ENCODE results near the gene FAM76B.
A peak's percentile ranks its signal among the peaks of the same experiment; 100 is the strongest.

The FAM76B gene

GRCh38 chr11:95792200-95792599, 2.6 kb upstream of the FAM76B start:
- DNase-seq (ENCODE audit: low spot score): no peak

GRCh38 chr11:95791709-95792033, 2.1 kb upstream of the FAM76B start:
- DNase-seq (ENCODE audit: low spot score): no peak

GRCh38 chr11:95790933-95791708, 1.5 kb upstream of the FAM76B start:
- peak; percentile 55 for DNase-seq (ENCODE audit: low spot score)

GRCh38 chr11:95790123-95790932, 746 bp upstream of the FAM76B start, which contains the start of gene CEP57:
Gene CEP57, plus strand, starts transcription at chr11:95790498. Its CDS starts 201 bp downstream, at chr11:95790699.
- peak; percentile 100 for DNase-seq (ENCODE audit: low spot score)

GRCh38 chr11:95788921-95789505, 569 bp downstream of the FAM76B start:
- no peak for DNase-seq (ENCODE audit: low spot score)

GRCh38 chr11:95780544-95780943, 9.0 kb downstream of the FAM76B start:
- DNase-seq (ENCODE audit: low spot score): no peak

GRCh38 chr11:95778699-95779098, 10.9 kb downstream of the FAM76B start:
- DNase-seq (ENCODE audit: low spot score): no peak

- DNase-seq (ENCODE audit: low spot score): peak; percentile 78
Measured at GRCh38 chr11:95776859-95777258, 12.7 kb downstream of the FAM76B start.

GRCh38 chr11:95768521-95768920, 21.1 kb downstream of the FAM76B start:
- no peak for DNase-seq (ENCODE audit: low spot score)

GRCh38 chr11:95767498-95767897, 22.1 kb downstream of the FAM76B start:
- no peak for DNase-seq (ENCODE audit: low spot score)

GRCh38 chr11:95766701-95767100, 22.9 kb downstream of the FAM76B start:
- DNase-seq (ENCODE audit: low spot score): no peak

GRCh38 chr11:95764267-95764898, 25.2 kb downstream of the FAM76B start:
- DNase-seq (ENCODE audit: low spot score): peak; percentile 83

GRCh38 chr11:95762534-95762933, 27.0 kb downstream of the FAM76B start:
- DNase-seq (ENCODE audit: low spot score): no peak

- no peak for DNase-seq (ENCODE audit: low spot score)
Measured at GRCh38 chr11:95760941-95761340, 28.6 kb downstream of the FAM76B start.

- no peak for DNase-seq (ENCODE audit: low spot score)
Measured at GRCh38 chr11:95751515-95751914, 38.1 kb downstream of the FAM76B start.

- no peak for DNase-seq (ENCODE audit: low spot score)
Measured at GRCh38 chr11:95750101-95750500, 39.5 kb downstream of the FAM76B start.

- DNase-seq (ENCODE audit: low spot score): no peak
Measured at GRCh38 chr11:95739108-95739938, 50.3 kb downstream of the FAM76B start.

GRCh38 chr11:95736809-95737208, 52.8 kb downstream of the FAM76B start:
- no peak for DNase-seq (ENCODE audit: low spot score)

- DNase-seq (ENCODE audit: low spot score): no peak
Measured at GRCh38 chr11:95736355-95736754, 53.2 kb downstream of the FAM76B start.

- DNase-seq (ENCODE audit: low spot score): no peak
Measured at GRCh38 chr11:95734009-95734572, 55.5 kb downstream of the FAM76B start.

- no peak for DNase-seq (ENCODE audit: low spot score)
Measured at GRCh38 chr11:95732930-95733602, 56.5 kb downstream of the FAM76B start.
